Smooth muscle cell (in vitro differentiated cells): ENCODE data around the gene FAM219A. TPM values are rescaled to one million over a fixed set of nuclear protein-coding genes. Genes with fewer than 3 reads are reported as not detected.

ENCODE experiments used
- DNase-seq: peaks from one replicate; lab custom pipeline; 2025; ENCODE audit not compliant: unreplicated experiment; lab: John Stamatoyannopoulos, UW
- H2AFZ ChIP-seq: fragments of 200-600 bp; sonication (generic); 2 replicates; pipeline ENCODE4 v1.6.0; 2016; ENCODE audit warnings: antibody characterized with exemption, low read depth, mild to moderate bottlenecking
- H3F3A ChIP-seq: fragments of 200-600 bp; sonication (generic); 2 replicates; pipeline ENCODE4 v1.6.0; 2017; ENCODE audit warnings: antibody characterized with exemption, low read depth
- H3K27ac ChIP-seq: fragments of 200-600 bp; sonication (generic); 2 replicates; pipeline ENCODE4 v1.5.1; 2016; ENCODE audit warnings: low read depth, mild to moderate bottlenecking
- H3K27me3 ChIP-seq: fragments of 200-600 bp; sonication (generic); 2 replicates; pipeline ENCODE4 v1.6.1; 2016; ENCODE audit warnings: low read depth, mild to moderate bottlenecking
- H3K36me3 ChIP-seq: fragments of 200-600 bp; sonication (generic); 2 replicates; pipeline ENCODE4 v1.5.1; 2016; ENCODE audit warnings: low read depth
- H3K4me1 ChIP-seq: fragments of 200-600 bp; sonication (generic); 2 replicates; pipeline ENCODE4 v1.5.1; 2016; ENCODE audit warnings: low read depth
- H3K4me2 ChIP-seq: fragments of 200-600 bp; sonication (generic); 2 replicates; pipeline ENCODE4 v1.6.0; 2016; ENCODE audit warnings: mild to moderate bottlenecking
- H3K4me3 ChIP-seq: fragments of 200-600 bp; sonication (generic); 2 replicates; pipeline ENCODE4 v1.5.1; 2016; ENCODE audit warnings: mild to moderate bottlenecking
- H3K79me2 ChIP-seq: fragments of 200-600 bp; sonication (generic); 2 replicates; pipeline ENCODE4 v1.6.0; 2016; ENCODE audit warnings: low read depth, mild to moderate bottlenecking
- H3K9ac ChIP-seq: fragments of 200-600 bp; sonication (generic); 2 replicates; pipeline ENCODE4 v1.6.0; 2016; ENCODE audit warnings: low read depth
- H3K9me3 ChIP-seq: fragments of 200-600 bp; sonication (generic); replicated peaks from 2 replicates; pipeline ENCODE4 v1.5.1; 2016; ENCODE audit warnings: low read depth
- H4K20me1 ChIP-seq: fragments of 200-600 bp; sonication (generic); 2 replicates; pipeline ENCODE4 v1.6.0; 2016; ENCODE audit warnings: low read depth
- CTCF ChIP-seq: fragments of 200-600 bp; sonication (generic); IDR thresholded peaks from 2 replicates; pipeline ENCODE4 v1.5.1; 2017; ENCODE audit warnings: borderline replicate concordance, mild to moderate bottlenecking, antibody characterized with exemption; ENCODE audit not compliant: insufficient read depth, poor library complexity, severe bottlenecking
- WGBS: methylation state at CpG from one replicate; pipeline ENCODE4 v1.1.7; 2016; ENCODE audit warnings: low lambda C conversion rate; 5-methylcytosine and 5-hydroxymethylcytosine counted together
- polyA plus RNA-seq: library from polyadenylated mRNA; unstranded; fragments of >200 nt; fragmentation: Nextera tagmentation; extraction: Ambion mirVana; gene quantifications from 2 replicates; pipeline ENCODE4 v1.2.1, GENCODE V29; 2016
- total RNA-seq: library from RNA; depleted of rRNA; stranded (reverse); fragments of >200 nt; gene quantifications from 2 replicates; pipeline ENCODE4 v1.2.3, GENCODE V29; 2014

FAM219A gene
- total and polyA plus RNA-seq, 2 experiments from 2014 or later: 13.3 to 29.5 TPM

DNA sequence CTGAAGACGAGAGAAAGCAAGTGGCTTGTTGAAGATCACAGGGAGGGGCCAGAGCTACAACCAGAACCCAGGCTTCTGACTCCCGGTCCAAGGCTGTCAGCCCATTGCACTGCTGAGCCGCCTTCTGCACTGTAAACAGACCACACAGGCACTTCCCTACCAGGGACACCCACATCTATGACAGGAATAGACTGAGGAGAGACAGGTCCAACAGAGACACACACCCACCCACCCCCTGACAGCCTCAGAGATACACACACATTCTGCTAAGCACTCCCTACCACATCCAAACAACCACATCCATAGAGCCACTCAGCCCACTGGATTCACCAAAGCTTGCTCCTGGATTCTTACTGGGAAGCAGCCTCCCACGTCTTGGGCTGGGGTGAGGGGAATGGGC is 58.6 kb downstream of the FAM219A start:
- TF ChIP-seq CTCF: no peak
- H3K79me2 ChIP-seq: no peaks in the 10 kb centered on the region

GRCh38 chr9:34398875-34399274 is 59.5 kb downstream of the FAM219A start:
- H3K4me1 ChIP-seq: no peaks in the 10 kb centered on the region
- H3K4me2 ChIP-seq: no peak overlapping the region
- 100% methylated on average over 1 of the region's 1 CpG for WGBS
- H3K27me3 ChIP-seq: no peaks in the 10 kb centered on the region
- H3F3A ChIP-seq: no peaks in the 10 kb centered on the region
- TF ChIP-seq CTCF: no peak
- no peak overlapping the region for H3K4me3 ChIP-seq
- H3K36me3 ChIP-seq: no peaks in the 10 kb centered on the region
- peaks cover 57% of the 10 kb centered on the region for H4K20me1 ChIP-seq
- H3K79me2 ChIP-seq: no peaks in the 10 kb centered on the region
- no peak overlapping the region for H3K27ac ChIP-seq
- DNase-seq: no peak
- H3K9me3 ChIP-seq: no peaks in the 10 kb centered on the region
- H2AFZ ChIP-seq: no peak overlapping the region
- H3K9ac ChIP-seq: no peak overlapping the region

More for the DNA sequence above, 58.6 kb downstream of the FAM219A start:
- no peaks in the 10 kb centered on the region for H3K36me3 ChIP-seq
- H2AFZ ChIP-seq: no peak overlapping the region
- no peaks in the 10 kb centered on the region for H3K27me3 ChIP-seq
- H4K20me1 ChIP-seq: peaks cover 66% of the 10 kb centered on the region
- no peak overlapping the region for H3K4me3 ChIP-seq
- H3F3A ChIP-seq: no peaks in the 10 kb centered on the region
- DNase-seq: no peak
- no peak overlapping the region for H3K4me2 ChIP-seq
- H3K9ac ChIP-seq: no peak overlapping the region
- H3K4me1 ChIP-seq: no peaks in the 10 kb centered on the region
- no peaks in the 10 kb centered on the region for H3K9me3 ChIP-seq
- no peak overlapping the region for H3K27ac ChIP-seq
- 75% methylated on average over 4 of the region's 4 CpGs for WGBS

GRCh38 chr9:34396276-34397214 is 61.8 kb downstream of the FAM219A start:
- H3K27me3 ChIP-seq: peaks cover 6% of the 10 kb centered on the region
- no peaks in the 10 kb centered on the region for H3K4me1 ChIP-seq
- H3K79me2 ChIP-seq: no peaks in the 10 kb centered on the region
- no peak overlapping the region for H3K27ac ChIP-seq
- no peak for DNase-seq
- no peak for TF ChIP-seq CTCF
- peaks cover 39% of the 10 kb centered on the region for H4K20me1 ChIP-seq
- H3K4me3 ChIP-seq: no peak overlapping the region
- H3K36me3 ChIP-seq: no peaks in the 10 kb centered on the region
- no peak overlapping the region for H3K9ac ChIP-seq
- no peak overlapping the region for H3K4me2 ChIP-seq
- no peaks in the 10 kb centered on the region for H3F3A ChIP-seq
- H3K9me3 ChIP-seq: no peaks in the 10 kb centered on the region
- H2AFZ ChIP-seq: no peak overlapping the region
- WGBS: 87% methylated on average over 7 of the region's 7 CpGs
